Glutamatergic neuron (in vitro differentiated cells): ENCODE measurements around the gene MOGAT1. TPM values are rescaled to one million over a fixed set of nuclear protein-coding genes. Genes with fewer than 3 reads are reported as not detected.
A peak's percentile ranks its signal among the peaks of the same experiment; 100 is the strongest.

Source experiments
- DNase-seq: peaks from one replicate; pipeline ENCODE4 v3.0.0; 2022
- H3K27ac Mint-ChIP-seq: one replicate; pipeline ENCODE4 v1.8.0; 2020; ENCODE audit warnings: mild to moderate bottlenecking, mixed read lengths, inconsistent platforms; ENCODE audit not compliant: unreplicated experiment
- H3K27me3 Mint-ChIP-seq: one replicate; pipeline ENCODE4 v1.8.0; 2020; ENCODE audit warnings: mild to moderate bottlenecking, moderate library complexity, mixed read lengths, inconsistent platforms; ENCODE audit not compliant: unreplicated experiment
- H3K36me3 Mint-ChIP-seq: one replicate; pipeline ENCODE4 v1.8.0; 2020; ENCODE audit warnings: mild to moderate bottlenecking, mixed read lengths, inconsistent platforms; ENCODE audit not compliant: unreplicated experiment
- H3K4me1 Mint-ChIP-seq: one replicate; pipeline ENCODE4 v1.8.0; 2020; ENCODE audit warnings: mild to moderate bottlenecking, low read depth, mixed read lengths, inconsistent platforms; ENCODE audit not compliant: unreplicated experiment
- H3K4me3 Mint-ChIP-seq: one replicate; pipeline ENCODE4 v1.8.0; 2020; ENCODE audit warnings: mild to moderate bottlenecking, mixed read lengths, inconsistent platforms; ENCODE audit not compliant: unreplicated experiment
- H3K9me3 Mint-ChIP-seq: one replicate; pipeline ENCODE4 v1.8.0; 2020; ENCODE audit warnings: mild to moderate bottlenecking, moderate library complexity, mixed read lengths, inconsistent platforms; ENCODE audit not compliant: unreplicated experiment
- CTCF ChIP-seq: fragments of 200-600 bp; sonication (generic); IDR thresholded peaks from one replicate; pipeline ENCODE4 v1.5.0; 2021; ENCODE audit not compliant: partially characterized antibody, unreplicated experiment
- long read RNA-seq: library from polyadenylated mRNA; unstranded; transcript quantifications from one replicate; pipeline ENCODE4 v2.0.0, GENCODE V29; 2020; ENCODE audit not compliant: unreplicated experiment
- total RNA-seq: library from RNA; stranded (reverse); fragmentation: NEBNext Ultra II Directional; extraction: Animal tissue kit (Norgen Biotek cat#: 25700); gene quantifications from one replicate; pipeline ENCODE4 v1.2.1, GENCODE V29; 2021; ENCODE audit not compliant: unreplicated experiment

The MOGAT1 gene
- not detected for total RNA-seq
- long read RNA-seq = 0 reads

GRCh38 chr2:222671259-222672067 lies at the start of gene MOGAT1:
Gene MOGAT1 (plus strand): TSS chr2:222671658. CDS start chr2:222671786, 128 bp downstream.
- DNase-seq = peak; percentile 66
- H3K27me3 Mint-ChIP-seq = no peaks in the 10 kb centered on the region
- no peaks in the 10 kb centered on the region for H3K4me1 Mint-ChIP-seq
- no peak within 1 kb of the TSS for H3K27ac Mint-ChIP-seq
- H3K9me3 Mint-ChIP-seq = no peaks in the 10 kb centered on the region
- no peak for TF ChIP-seq CTCF
- peak within 1 kb of the TSS; percentile 84 for H3K4me3 Mint-ChIP-seq
- peaks cover 4% of the 10 kb centered on the region for H3K36me3 Mint-ChIP-seq

- Mint-ChIP-seq H3K27ac (no peak overlapping the region), H3K9me3 (no peaks in the 10 kb centered on the region), H3K27me3 (no peaks in the 10 kb centered on the region), H3K4me3 (no peak overlapping the region), H3K4me1 (no peaks in the 10 kb centered on the region), H3K36me3 (no peaks in the 10 kb centered on the region)
- no peak for DNase-seq
- TF ChIP-seq CTCF = no peak
Observed at GRCh38 chr2:222621893-222622292, 49.6 kb upstream of the MOGAT1 start.

- no peaks in the 10 kb centered on the region for H3K4me1 Mint-ChIP-seq
- no peaks in the 10 kb centered on the region for H3K36me3 Mint-ChIP-seq
- H3K9me3 Mint-ChIP-seq = no peaks in the 10 kb centered on the region
- no peak for DNase-seq
- no peaks in the 10 kb centered on the region for H3K27me3 Mint-ChIP-seq
- H3K27ac Mint-ChIP-seq = no peak overlapping the region
- no peak overlapping the region for H3K4me3 Mint-ChIP-seq
- TF ChIP-seq CTCF = no peak
Observed at GRCh38 chr2:222622910-222623309, 48.5 kb upstream of the MOGAT1 start.

GRCh38 chr2:222623756-222624309 lies 47.6 kb upstream of the MOGAT1 start:
- no peak for TF ChIP-seq CTCF
- Mint-ChIP-seq H3K4me3 (no peak overlapping the region), H3K4me1 (no peaks in the 10 kb centered on the region), H3K36me3 (no peaks in the 10 kb centered on the region), H3K27ac (no peak overlapping the region), H3K27me3 (no peaks in the 10 kb centered on the region), H3K9me3 (no peaks in the 10 kb centered on the region)
- DNase-seq = no peak

GRCh38 chr2:222627764-222628163 lies 43.7 kb upstream of the MOGAT1 start:
- H3K27ac Mint-ChIP-seq = no peak overlapping the region
- no peaks in the 10 kb centered on the region for H3K27me3 Mint-ChIP-seq
- H3K9me3 Mint-ChIP-seq = no peaks in the 10 kb centered on the region
- TF ChIP-seq CTCF = no peak
- no peak overlapping the region for H3K4me3 Mint-ChIP-seq
- H3K4me1 Mint-ChIP-seq = no peaks in the 10 kb centered on the region
- no peak for DNase-seq
- H3K36me3 Mint-ChIP-seq = no peaks in the 10 kb centered on the region
